Sigmoid colon (tissue), 4 donors: ENCODE results near the gene PRSS38.

Source experiments
- CTCF ChIP-seq, 4 experiments: fragments of 450-650 bp in 3 of 4; fragments of 200-600 bp in 1 of 4; IDR thresholded peaks; one replicate each; pipeline ENCODE4 v1.5.1; 2016 to 2019; ENCODE audit warnings: antibody characterized with exemption in 4 of 4, mild to moderate bottlenecking in 3 of 4, moderate library complexity in 2 of 4
- POLR2AphosphoS5 ChIP-seq, 4 donors: sonication (generic); formaldehyde crosslinking; IDR thresholded peaks; one replicate each; pipeline ENCODE4 v1.6.1; 2017; ENCODE audit warnings: antibody characterized with exemption in 4 of 4

GRCh38 chr1:227771771-227772170 lies 43.7 kb upstream of the PRSS38 start:
- no peak for TF ChIP-seq CTCF (IDR thresholded peaks at IDR 0.05)
- no peak for TF ChIP-seq POLR2AphosphoS5 (IDR thresholded peaks at IDR 0.05)
